Neural progenitor cell (in vitro differentiated cells): Measurements from ENCODE around the gene P4HA3. TPM values are rescaled to one million over a fixed set of nuclear protein-coding genes. Genes with fewer than 3 reads are reported as not detected.
A peak's percentile ranks its signal among the peaks of the same experiment; 100 is the strongest.

Source experiments
- DNase-seq: peaks from one replicate; pipeline ENCODE4 v3.0.0-alpha.2; 2016; ENCODE audit warnings: low spot score
- H2AFZ ChIP-seq: fragments of 200-600 bp; sonication (generic); replicated peaks from 2 replicates; pipeline ENCODE4 v1.6.1; 2016; ENCODE audit warnings: antibody characterized with exemption
- H3F3A ChIP-seq: fragments of 200-600 bp; sonication (generic); 2 replicates; pipeline ENCODE4 v1.6.1; 2016; ENCODE audit warnings: antibody characterized with exemption, low read depth
- H3K27ac ChIP-seq: fragments of 200-600 bp; sonication (generic); 2 replicates; pipeline ENCODE4 v1.5.1; 2016; ENCODE audit warnings: mild to moderate bottlenecking
- H3K27me3 ChIP-seq: fragments of 200-600 bp; sonication (generic); 2 replicates; pipeline ENCODE4 v1.6.1; 2016; ENCODE audit warnings: mild to moderate bottlenecking, moderate library complexity
- H3K36me3 ChIP-seq: fragments of 200-600 bp; sonication (generic); 2 replicates; pipeline ENCODE4 v1.5.1; 2016
- H3K4me1 ChIP-seq: fragments of 200-600 bp; sonication (generic); 2 replicates; pipeline ENCODE4 v1.6.1; 2016; ENCODE audit warnings: mixed run types
- H3K4me2 ChIP-seq: fragments of 200-600 bp; sonication (generic); 2 replicates; pipeline ENCODE4 v1.6.1; 2016
- H3K4me3 ChIP-seq: fragments of 200-600 bp; sonication (generic); 2 replicates; pipeline ENCODE4 v1.5.1; 2016
- H3K79me2 ChIP-seq: fragments of 200-600 bp; sonication (generic); 2 replicates; pipeline ENCODE4 v1.6.1; 2016; ENCODE audit warnings: low read depth
- H3K9ac ChIP-seq: fragments of 200-600 bp; sonication (generic); 2 replicates; pipeline ENCODE4 v1.6.1; 2016
- H3K9me3 ChIP-seq: fragments of 200-600 bp; sonication (generic); 2 replicates; pipeline ENCODE4 v1.5.1; 2016; ENCODE audit warnings: low read depth
- H4K20me1 ChIP-seq: fragments of 200-600 bp; sonication (generic); 2 replicates; pipeline ENCODE4 v1.6.1; 2016; ENCODE audit warnings: low read depth
- H3K27ac Mint-ChIP-seq: 3 replicates; pipeline ENCODE4 v1.8.0; 2021; ENCODE audit warnings: mixed read lengths
- H3K27me3 Mint-ChIP-seq: 2 replicates; pipeline ENCODE4 v1.8.0; 2022; ENCODE audit warnings: low read depth, mild to moderate bottlenecking, inconsistent platforms, moderate library complexity, mixed read lengths; ENCODE audit not compliant: insufficient read depth
- H3K36me3 Mint-ChIP-seq: 3 replicates; pipeline ENCODE4 v1.8.0; 2021; ENCODE audit warnings: mixed read lengths
- H3K4me1 Mint-ChIP-seq: 3 replicates; pipeline ENCODE4 v1.8.0; 2021; ENCODE audit warnings: mixed read lengths
- H3K4me3 Mint-ChIP-seq: 3 replicates; pipeline ENCODE4 v1.8.0; 2021; ENCODE audit warnings: mild to moderate bottlenecking, moderate library complexity, mixed read lengths
- H3K9me3 Mint-ChIP-seq: 3 replicates; pipeline ENCODE4 v1.8.0; 2020; ENCODE audit warnings: mixed read lengths
- EZH2 ChIP-seq: fragments of 200-600 bp; sonication (generic); IDR thresholded peaks from 2 replicates; pipeline ENCODE4 v1.6.1; 2017; ENCODE audit warnings: antibody characterized with exemption, mild to moderate bottlenecking, moderate library complexity
- EZH2phosphoT487 ChIP-seq: fragments of 200-600 bp; sonication (generic); IDR thresholded peaks from 2 replicates; pipeline ENCODE4 v1.6.1; 2017; ENCODE audit warnings: antibody characterized with exemption
- total RNA-seq: library from RNA; depleted of rRNA; stranded (reverse); fragments of >200 nt; gene quantifications from 2 replicates; pipeline ENCODE4 v1.2.3, GENCODE V29; 2015; ENCODE audit warnings: low replicate concordance
- TF ChIP-seq, protein P1 (sequence below): fragments of 200-600 bp; sonication (generic); IDR thresholded peaks from 2 replicates; pipeline ENCODE4 v1.5.1; 2017; ENCODE audit warnings: antibody characterized with exemption, mild to moderate bottlenecking

P4HA3 gene
- total RNA-seq, 1 donor from 2014 or later = not detected

DNA sequence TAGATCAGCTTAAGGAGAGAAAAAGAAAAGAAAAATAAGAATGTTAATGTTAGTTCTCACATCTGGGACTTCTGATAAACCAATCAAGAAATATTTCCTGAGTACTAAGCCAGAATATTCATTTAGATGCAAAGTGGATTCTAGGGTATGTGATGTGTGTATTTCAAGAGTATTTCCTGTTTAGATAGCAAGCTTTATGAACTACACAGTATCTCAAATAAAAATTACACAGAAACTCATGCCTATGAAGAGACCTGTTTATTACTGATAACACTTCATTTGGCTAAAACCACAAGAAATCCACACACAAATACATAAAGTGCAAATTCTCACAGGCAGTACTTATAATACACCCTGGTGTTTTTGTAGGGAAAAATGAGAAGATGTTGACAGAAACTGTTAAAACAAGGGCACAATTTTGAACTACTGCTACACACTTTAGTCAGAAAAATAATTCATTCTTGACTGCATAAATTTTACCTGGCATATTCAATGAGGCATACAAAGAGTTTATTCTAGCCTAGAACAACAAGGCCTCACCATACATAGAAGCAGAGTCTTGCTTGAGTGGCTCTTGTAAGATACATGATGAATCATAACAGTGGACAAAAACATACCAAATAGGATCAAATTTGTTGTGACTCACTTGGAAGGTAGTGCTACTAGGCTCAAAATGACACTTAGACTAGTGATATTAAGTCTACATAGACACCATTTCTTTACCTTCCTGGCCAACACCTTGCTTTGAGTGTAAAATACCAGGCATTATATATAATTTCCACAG is 18.8 kb upstream of the P4HA3 start:
- Histone ChIP-seq H3K27ac (no peak overlapping the region), H3K4me1 (no peaks in the 10 kb centered on the region), H4K20me1 (no peaks in the 10 kb centered on the region), H3K36me3 (no peaks in the 10 kb centered on the region), H3F3A (no peaks in the 10 kb centered on the region), H3K27me3 (no peaks in the 10 kb centered on the region), H2AFZ (no peak overlapping the region), H3K9ac (no peak overlapping the region), H3K9me3 (no peaks in the 10 kb centered on the region), H3K4me3 (no peak overlapping the region), H3K79me2 (no peaks in the 10 kb centered on the region), H3K4me2 (no peak overlapping the region)
- Mint-ChIP-seq H3K9me3 (peaks cover 5% of the 10 kb centered on the region), H3K4me3 (no peak overlapping the region), H3K4me1 (peaks cover 15% of the 10 kb centered on the region), H3K36me3 (peaks cover 1% of the 10 kb centered on the region), H3K27me3 (peaks cover 2% of the 10 kb centered on the region), H3K27ac (no peak overlapping the region)
- TF ChIP-seq, protein P1, sequence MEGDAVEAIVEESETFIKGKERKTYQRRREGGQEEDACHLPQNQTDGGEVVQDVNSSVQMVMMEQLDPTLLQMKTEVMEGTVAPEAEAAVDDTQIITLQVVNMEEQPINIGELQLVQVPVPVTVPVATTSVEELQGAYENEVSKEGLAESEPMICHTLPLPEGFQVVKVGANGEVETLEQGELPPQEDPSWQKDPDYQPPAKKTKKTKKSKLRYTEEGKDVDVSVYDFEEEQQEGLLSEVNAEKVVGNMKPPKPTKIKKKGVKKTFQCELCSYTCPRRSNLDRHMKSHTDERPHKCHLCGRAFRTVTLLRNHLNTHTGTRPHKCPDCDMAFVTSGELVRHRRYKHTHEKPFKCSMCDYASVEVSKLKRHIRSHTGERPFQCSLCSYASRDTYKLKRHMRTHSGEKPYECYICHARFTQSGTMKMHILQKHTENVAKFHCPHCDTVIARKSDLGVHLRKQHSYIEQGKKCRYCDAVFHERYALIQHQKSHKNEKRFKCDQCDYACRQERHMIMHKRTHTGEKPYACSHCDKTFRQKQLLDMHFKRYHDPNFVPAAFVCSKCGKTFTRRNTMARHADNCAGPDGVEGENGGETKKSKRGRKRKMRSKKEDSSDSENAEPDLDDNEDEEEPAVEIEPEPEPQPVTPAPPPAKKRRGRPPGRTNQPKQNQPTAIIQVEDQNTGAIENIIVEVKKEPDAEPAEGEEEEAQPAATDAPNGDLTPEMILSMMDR = no peak
- no peak for TF ChIP-seq EZH2
- TF ChIP-seq EZH2phosphoT487 = no peak
- DNase-seq = no peak

DNA sequence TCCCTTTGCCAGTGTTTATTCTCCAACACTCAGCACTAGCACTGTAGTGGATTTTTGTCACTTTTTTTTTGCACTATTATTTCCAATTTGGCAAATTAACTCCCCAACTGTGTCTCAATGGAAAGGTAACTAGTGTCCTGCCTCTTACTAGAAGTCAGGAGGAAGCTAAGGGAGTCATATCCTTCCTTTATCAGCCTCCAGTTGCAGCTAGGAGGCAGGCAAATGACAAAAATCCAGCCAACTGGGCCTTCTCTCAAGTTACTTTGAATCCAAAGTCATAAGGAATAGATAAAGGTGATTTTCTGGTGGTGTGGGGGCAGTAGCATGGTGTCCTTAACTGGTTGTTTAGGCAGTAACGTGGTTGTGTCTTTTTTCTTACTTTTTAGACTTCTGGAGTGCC is 15.6 kb upstream of the P4HA3 start:
- no peak overlapping the region for H3K27ac Mint-ChIP-seq
- no peaks in the 10 kb centered on the region for H4K20me1 ChIP-seq
- no peaks in the 10 kb centered on the region for H3K79me2 ChIP-seq
- no peak overlapping the region for H3K4me3 ChIP-seq
- no peaks in the 10 kb centered on the region for H3F3A ChIP-seq
- H3K4me2 ChIP-seq = no peak overlapping the region
- H3K9me3 Mint-ChIP-seq = peaks cover 5% of the 10 kb centered on the region
- H3K27me3 Mint-ChIP-seq = peaks cover 2% of the 10 kb centered on the region
- TF ChIP-seq, protein P1 = no peak
- H3K4me3 Mint-ChIP-seq = no peak overlapping the region
- H3K36me3 ChIP-seq = no peaks in the 10 kb centered on the region
- H3K4me1 Mint-ChIP-seq = peaks cover 15% of the 10 kb centered on the region
- H3K36me3 Mint-ChIP-seq = peaks cover 1% of the 10 kb centered on the region
- H3K27ac ChIP-seq = no peak overlapping the region
- no peaks in the 10 kb centered on the region for H3K27me3 ChIP-seq
- no peaks in the 10 kb centered on the region for H3K9me3 ChIP-seq
- no peak overlapping the region for H2AFZ ChIP-seq
- no peak for DNase-seq
- H3K4me1 ChIP-seq = no peaks in the 10 kb centered on the region
- H3K9ac ChIP-seq = no peak overlapping the region

GRCh38 chr11:74326665-74327064 is 15.2 kb upstream of the P4HA3 start:
- Mint-ChIP-seq H3K4me3 (no peak overlapping the region), H3K36me3 (peaks cover 1% of the 10 kb centered on the region), H3K27me3 (peaks cover 2% of the 10 kb centered on the region), H3K27ac (peak overlapping the region; percentile 65), H3K9me3 (peaks cover 5% of the 10 kb centered on the region), H3K4me1 (peaks cover 15% of the 10 kb centered on the region)
- no peak overlapping the region for H3K27ac ChIP-seq
- H3K4me3 ChIP-seq = no peak overlapping the region
- H4K20me1 ChIP-seq = no peaks in the 10 kb centered on the region
- H3K9me3 ChIP-seq = no peaks in the 10 kb centered on the region
- no peak for DNase-seq
- H3K27me3 ChIP-seq = no peaks in the 10 kb centered on the region
- TF ChIP-seq EZH2phosphoT487 (no peak), EZH2 (no peak)
- TF ChIP-seq, protein P1 = no peak
- no peak overlapping the region for H3K9ac ChIP-seq
- no peak overlapping the region for H2AFZ ChIP-seq
- no peaks in the 10 kb centered on the region for H3K4me1 ChIP-seq
- no peak overlapping the region for H3K4me2 ChIP-seq
- H3K79me2 ChIP-seq = no peaks in the 10 kb centered on the region
- H3F3A ChIP-seq = no peaks in the 10 kb centered on the region
- H3K36me3 ChIP-seq = no peaks in the 10 kb centered on the region
